WERI-Rb-1 (cell line): ENCODE data around the gene COPS8.

Experiments used
- DNase-seq: peaks from one replicate; pipeline ENCODE4 v3.0.0-alpha.2; 2020
- H3K27ac ChIP-seq: fragments of 250-450 bp; sonication (Bioruptor Pico); 2 replicates; pipeline ENCODE4 v1.5.1; 2020; ENCODE audit warnings: mild to moderate bottlenecking, moderate library complexity
- H3K27me3 ChIP-seq: fragments of 250-450 bp; sonication (Bioruptor Pico); 2 replicates; pipeline ENCODE4 v1.5.1; 2021; ENCODE audit warnings: mild to moderate bottlenecking, low read depth, moderate library complexity; ENCODE audit not compliant: insufficient read depth, severe bottlenecking
- H3K36me3 ChIP-seq: fragments of 250-450 bp; sonication (Bioruptor Pico); 2 replicates; pipeline ENCODE4 v1.5.1; 2020; ENCODE audit warnings: mild to moderate bottlenecking, moderate library complexity
- H3K4me3 ChIP-seq: 2 replicates; pipeline ENCODE4 v1.5.1; 2011; ENCODE audit warnings: low read depth, mild to moderate bottlenecking, control low read depth, low read length
- H3K9me3 ChIP-seq: fragments of 250-450 bp; sonication (Bioruptor Pico); 2 replicates; pipeline ENCODE4 v1.5.1; 2021; ENCODE audit warnings: mild to moderate bottlenecking, moderate library complexity; ENCODE audit not compliant: severe bottlenecking
- CTCF ChIP-seq: IDR thresholded peaks from 2 replicates; pipeline ENCODE4 v1.5.1; 2011; ENCODE audit warnings: low read depth, mild to moderate bottlenecking, control low read depth, inconsistent platforms, low read length

The COPS8 gene

DNA sequence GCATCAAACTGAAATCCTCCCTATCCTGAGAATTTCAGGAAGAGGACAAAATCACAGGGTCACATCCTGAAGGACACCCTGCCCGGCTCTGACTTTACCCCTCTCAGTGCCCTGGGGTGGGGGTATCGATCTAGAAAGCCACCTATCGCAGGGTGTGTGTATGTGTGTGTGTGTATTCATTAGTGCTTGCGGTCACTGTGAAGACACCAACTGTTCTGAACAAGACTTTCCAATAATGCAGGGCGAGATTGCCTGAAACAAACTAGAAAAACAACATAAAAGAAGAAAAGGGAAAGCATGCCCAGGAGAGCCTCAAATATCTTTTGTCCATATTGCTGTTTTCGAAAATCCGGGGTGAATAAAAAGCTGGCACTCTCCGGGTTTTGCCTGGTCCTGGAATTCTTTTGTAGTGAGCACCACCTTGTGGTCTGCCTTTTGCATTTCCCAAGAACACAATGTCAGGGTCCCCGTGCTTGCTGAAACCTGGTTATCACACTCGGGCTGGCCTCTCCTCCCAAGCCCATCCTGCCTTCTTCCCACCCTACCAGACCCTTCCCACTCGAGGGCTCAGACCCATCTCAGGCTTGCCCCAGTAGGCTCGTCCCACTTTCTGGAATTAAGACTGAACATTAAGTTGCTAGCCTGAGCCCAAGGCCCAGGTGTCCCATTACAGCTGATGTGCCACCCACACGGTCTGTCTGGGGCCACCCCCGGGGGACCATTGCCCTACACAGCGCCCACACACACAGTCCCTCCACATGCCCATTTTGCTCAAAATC lies 25.0 kb upstream of the COPS8 start:
- TF ChIP-seq CTCF, result peak; percentile 72
- H3K27ac ChIP-seq, result no peak overlapping the region

GRCh38 chr2:237061356-237061755 lies 24.3 kb upstream of the COPS8 start:
- TF ChIP-seq CTCF, result no peak
- no peak overlapping the region for H3K27ac ChIP-seq
- no peak for DNase-seq
- peaks cover 11% of the 10 kb centered on the region for H3K27me3 ChIP-seq
- no peak overlapping the region for H3K4me3 ChIP-seq
- peaks cover 4% of the 10 kb centered on the region for H3K9me3 ChIP-seq
- H3K36me3 ChIP-seq, result no peaks in the 10 kb centered on the region

More for the DNA sequence above, 25.0 kb upstream of the COPS8 start:
- Histone ChIP-seq H3K27me3 (peaks cover 11% of the 10 kb centered on the region), H3K4me3 (no peak overlapping the region), H3K36me3 (no peaks in the 10 kb centered on the region), H3K9me3 (peaks cover 2% of the 10 kb centered on the region)
- peak; percentile 52 for DNase-seq

DNA sequence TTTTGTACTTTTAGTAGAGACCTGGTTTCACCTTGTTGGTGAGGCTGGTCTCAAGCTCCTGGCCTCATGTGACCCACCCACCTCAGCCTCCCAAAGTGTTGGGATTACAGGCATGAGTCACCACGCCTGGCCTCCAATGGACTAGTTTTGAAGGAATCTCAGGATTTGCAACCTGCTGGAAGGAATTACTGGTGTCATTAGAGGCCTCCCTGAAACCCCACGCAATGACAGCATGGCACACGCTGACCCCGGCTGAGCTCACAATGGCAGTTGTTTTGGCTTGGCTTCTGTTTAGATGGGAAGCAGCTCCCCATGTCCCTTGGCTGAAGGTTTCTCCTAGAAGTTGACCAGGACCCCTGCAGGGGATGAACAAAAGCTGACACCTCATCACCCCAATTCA lies 23.1 kb upstream of the COPS8 start:
- Histone ChIP-seq H3K27ac (no peak overlapping the region), H3K36me3 (no peaks in the 10 kb centered on the region), H3K9me3 (peaks cover 4% of the 10 kb centered on the region), H3K27me3 (peaks cover 11% of the 10 kb centered on the region), H3K4me3 (no peak overlapping the region)
- TF ChIP-seq CTCF, result no peak
- peak; percentile 85 for DNase-seq

GRCh38 chr2:237064203-237065070 lies 21.3 kb upstream of the COPS8 start:
- DNase-seq, result peak; percentile 58
- H3K27me3 ChIP-seq, result peaks cover 7% of the 10 kb centered on the region
- peaks cover 4% of the 10 kb centered on the region for H3K9me3 ChIP-seq
- no peak for TF ChIP-seq CTCF
- no peak overlapping the region for H3K27ac ChIP-seq
- H3K36me3 ChIP-seq, result no peaks in the 10 kb centered on the region
- peak overlapping the region; percentile 6; the same call in 1 of the 2 replicates for H3K4me3 ChIP-seq

DNA sequence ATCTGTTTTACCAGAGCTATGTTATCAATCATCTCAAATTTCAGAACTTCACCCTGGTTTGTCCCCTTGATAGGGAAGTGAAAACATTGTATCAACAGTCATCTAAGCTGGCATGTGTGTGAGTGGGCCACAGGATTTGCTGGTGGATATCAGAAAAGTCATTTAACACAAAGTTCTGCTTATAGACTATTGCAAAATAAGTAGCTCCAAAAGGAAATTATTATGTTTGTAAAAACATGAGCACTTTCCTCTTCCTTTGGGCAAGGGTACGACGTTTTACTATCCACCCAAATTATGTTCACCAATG lies 20.7 kb upstream of the COPS8 start:
- Histone ChIP-seq H3K9me3 (peaks cover 4% of the 10 kb centered on the region), H3K27me3 (peaks cover 7% of the 10 kb centered on the region), H3K4me3 (no peak overlapping the region), H3K27ac (no peak overlapping the region), H3K36me3 (no peaks in the 10 kb centered on the region)
- DNase-seq, result no peak
- no peak for TF ChIP-seq CTCF
